Prostate gland (tissue), 2 donors: ENCODE results near the gene FOXI1.
A peak's percentile ranks its signal among the peaks of the same experiment; 100 is the strongest.

Experiments used
- POLR2A ChIP-seq: fragments of 450-650 bp; IDR thresholded peaks from one replicate; pipeline ENCODE4 v1.6.1; 2016; ENCODE audit warnings: antibody characterized with exemption, mild to moderate bottlenecking
- TF ChIP-seq, protein P1 (sequence below), 4 experiments: fragments of 200-600 bp in 2 of 4; fragments of 450-650 bp in 2 of 4; sonication (generic) in 2 of 4; IDR thresholded peaks; 1 replicate in 3 of 4; 2 replicates in 1 of 4; pipeline ENCODE4 v1.5.1; 2016 to 2019; ENCODE audit warnings: antibody characterized with exemption in 4 of 4, mild to moderate bottlenecking in 2 of 4, moderate library complexity in 2 of 4

- TF ChIP-seq, protein P1, sequence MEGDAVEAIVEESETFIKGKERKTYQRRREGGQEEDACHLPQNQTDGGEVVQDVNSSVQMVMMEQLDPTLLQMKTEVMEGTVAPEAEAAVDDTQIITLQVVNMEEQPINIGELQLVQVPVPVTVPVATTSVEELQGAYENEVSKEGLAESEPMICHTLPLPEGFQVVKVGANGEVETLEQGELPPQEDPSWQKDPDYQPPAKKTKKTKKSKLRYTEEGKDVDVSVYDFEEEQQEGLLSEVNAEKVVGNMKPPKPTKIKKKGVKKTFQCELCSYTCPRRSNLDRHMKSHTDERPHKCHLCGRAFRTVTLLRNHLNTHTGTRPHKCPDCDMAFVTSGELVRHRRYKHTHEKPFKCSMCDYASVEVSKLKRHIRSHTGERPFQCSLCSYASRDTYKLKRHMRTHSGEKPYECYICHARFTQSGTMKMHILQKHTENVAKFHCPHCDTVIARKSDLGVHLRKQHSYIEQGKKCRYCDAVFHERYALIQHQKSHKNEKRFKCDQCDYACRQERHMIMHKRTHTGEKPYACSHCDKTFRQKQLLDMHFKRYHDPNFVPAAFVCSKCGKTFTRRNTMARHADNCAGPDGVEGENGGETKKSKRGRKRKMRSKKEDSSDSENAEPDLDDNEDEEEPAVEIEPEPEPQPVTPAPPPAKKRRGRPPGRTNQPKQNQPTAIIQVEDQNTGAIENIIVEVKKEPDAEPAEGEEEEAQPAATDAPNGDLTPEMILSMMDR (IDR thresholded peaks at IDR 0.05) = peak in 3 of 4 experiments; percentile 21 to 50 (median 34)
- no peak for TF ChIP-seq POLR2A
These were observed 34.9 kb upstream of the FOXI1 start for GRCh38 chr5:170070556-170071412.
